Measurements from ENCODE around the gene INHBB.

GRCh38 chr2:120378605-120379004 is 32.7 kb downstream of the INHBB start:
- no peak for TF ChIP-seq JUNB (IDR thresholded peaks at IDR 0.05)
- TF ChIP-seq CTCF (IDR thresholded peaks at IDR 0.05): no peak
- TF ChIP-seq MYC (IDR thresholded peaks at IDR 0.05; ENCODE audit: borderline replicate concordance, low read length): no peak
- no peak for TF ChIP-seq POLR2A (IDR thresholded peaks at IDR 0.05; ENCODE audit: low read length)
- no peak for TF ChIP-seq EP300 (IDR thresholded peaks at IDR 0.05)
- no peak for TF ChIP-seq MAX (IDR thresholded peaks at IDR 0.05)
- no peak for TF ChIP-seq SREBF2 (IDR thresholded peaks at IDR 0.05)
